ENCODE data around the gene KCNIP4. TPM values are rescaled to one million over a fixed set of nuclear protein-coding genes. Genes with fewer than 3 reads are reported as not detected.

The KCNIP4 gene
- total and polyA plus RNA-seq, 2 donors from 2014 or later, result 9.8 to 43.9 TPM

- Histone ChIP-seq H3K9ac (ENCODE audit: low read length in 3 of 3) (no peak overlapping the region), H3K4me1 (ENCODE audit: control insufficient read depth in 2 of 3, insufficient read depth in 2 of 3, low read depth in 1 of 3, low read length in 3 of 3) (no peaks in the 10 kb centered on the region), H3K9me3 (ENCODE audit: control insufficient read depth in 2 of 3, insufficient read depth in 1 of 3, low read length in 3 of 3) (no peaks in the 10 kb centered on the region), H3K36me3 (ENCODE audit: control insufficient read depth in 2 of 3, insufficient read depth in 3 of 3, low read length in 3 of 3) (no peaks in the 10 kb centered on the region), H3K4me3 (ENCODE audit: low read length in 3 of 3) (no peak overlapping the region), H3K27ac (ENCODE audit: low read depth in 2 of 2, low read length in 2 of 2) (no peak overlapping the region), H3K27me3 (ENCODE audit: control insufficient read depth, insufficient read depth, low read length) (no peaks in the 10 kb centered on the region)
- intact Hi-C loops (cut with DNase I), result no loop called here
- DNase-seq (no peak), FAIRE-seq (no peak)
- no peak for TF ChIP-seq CTCF (IDR thresholded peaks at IDR 0.05; ENCODE audit: borderline replicate concordance, extremely low read depth, insufficient read depth)
Observed at GRCh38 chr4:21380861-21381260, 567.7 kb downstream of the KCNIP4 start.

- Histone ChIP-seq H3K4me3 (ENCODE audit: low read length in 3 of 3) (no peak overlapping the region), H3K9me3 (ENCODE audit: control insufficient read depth in 2 of 3, insufficient read depth in 1 of 3, low read length in 3 of 3) (no peaks in the 10 kb centered on the region), H3K27me3 (ENCODE audit: control insufficient read depth, insufficient read depth, low read length) (no peaks in the 10 kb centered on the region), H3K27ac (ENCODE audit: low read depth in 2 of 2, low read length in 2 of 2) (no peak overlapping the region), H3K36me3 (ENCODE audit: control insufficient read depth in 2 of 3, insufficient read depth in 3 of 3, low read length in 3 of 3) (no peaks in the 10 kb centered on the region), H3K4me1 (ENCODE audit: control insufficient read depth in 2 of 3, insufficient read depth in 2 of 3, low read depth in 1 of 3, low read length in 3 of 3) (no peaks in the 10 kb centered on the region), H3K9ac (ENCODE audit: low read length in 3 of 3) (no peak overlapping the region)
- DNase-seq (no peak), FAIRE-seq (no peak)
- intact Hi-C loops (cut with DNase I), result no loop called here
- TF ChIP-seq CTCF (IDR thresholded peaks at IDR 0.05; ENCODE audit: borderline replicate concordance, extremely low read depth, insufficient read depth), result no peak
Observed at GRCh38 chr4:21377046-21377445, 571.5 kb downstream of the KCNIP4 start.

GRCh38 chr4:21376176-21376575 is 572.4 kb downstream of the KCNIP4 start:
- no peak overlapping the region for H3K4me3 ChIP-seq (ENCODE audit: low read length in 3 of 3)
- FAIRE-seq (no peak), DNase-seq (no peak)
- no peaks in the 10 kb centered on the region for H3K4me1 ChIP-seq (ENCODE audit: control insufficient read depth in 2 of 3, insufficient read depth in 2 of 3, low read depth in 1 of 3, low read length in 3 of 3)
- intact Hi-C loops (cut with DNase I), result no loop called here
- no peak overlapping the region for H3K27ac ChIP-seq (ENCODE audit: low read depth in 2 of 2, low read length in 2 of 2)
- H3K27me3 ChIP-seq (ENCODE audit: control insufficient read depth, insufficient read depth, low read length), result no peaks in the 10 kb centered on the region
- no peaks in the 10 kb centered on the region for H3K36me3 ChIP-seq (ENCODE audit: control insufficient read depth in 2 of 3, insufficient read depth in 3 of 3, low read length in 3 of 3)
- TF ChIP-seq CTCF (IDR thresholded peaks at IDR 0.05; ENCODE audit: borderline replicate concordance, extremely low read depth, insufficient read depth), result no peak
- no peaks in the 10 kb centered on the region for H3K9me3 ChIP-seq (ENCODE audit: control insufficient read depth in 2 of 3, insufficient read depth in 1 of 3, low read length in 3 of 3)
- H3K9ac ChIP-seq (ENCODE audit: low read length in 3 of 3), result no peak overlapping the region

Data from kidney (tissue), 14 donors.